NCI-H1417 (cell line): ENCODE data around the gene TF.
"Not testable (repeated sequence)": the region's sequence is repeated elsewhere in the genome, so short reads cannot be mapped to it uniquely, and the experiment has no call there.

Experiments
- DNase-seq, 3 experiments: peaks; one replicate each; lab custom pipeline; 2025; lab: John Stamatoyannopoulos, UW

Gene TF

DNA sequence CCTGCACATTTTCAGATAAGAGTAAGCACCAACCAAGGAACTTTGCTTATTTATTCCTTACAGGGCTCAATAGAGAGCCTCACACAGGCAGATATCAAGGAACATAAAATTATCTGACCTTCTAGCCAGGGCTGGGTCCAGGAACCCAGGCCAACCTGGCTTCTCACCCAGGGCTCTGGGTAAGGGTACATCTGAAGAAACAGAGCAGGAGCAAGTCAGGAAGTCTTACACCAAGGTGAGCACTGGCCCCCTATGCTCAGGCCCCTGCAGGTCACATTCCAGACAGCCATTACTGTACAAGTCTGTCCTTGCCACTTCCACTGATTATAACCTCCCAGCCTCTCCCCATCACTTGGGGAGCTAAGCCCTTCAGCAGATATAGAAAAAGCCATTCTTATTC, 19.1 kb downstream of the TF start:
- DNase-seq: no peak

DNA sequence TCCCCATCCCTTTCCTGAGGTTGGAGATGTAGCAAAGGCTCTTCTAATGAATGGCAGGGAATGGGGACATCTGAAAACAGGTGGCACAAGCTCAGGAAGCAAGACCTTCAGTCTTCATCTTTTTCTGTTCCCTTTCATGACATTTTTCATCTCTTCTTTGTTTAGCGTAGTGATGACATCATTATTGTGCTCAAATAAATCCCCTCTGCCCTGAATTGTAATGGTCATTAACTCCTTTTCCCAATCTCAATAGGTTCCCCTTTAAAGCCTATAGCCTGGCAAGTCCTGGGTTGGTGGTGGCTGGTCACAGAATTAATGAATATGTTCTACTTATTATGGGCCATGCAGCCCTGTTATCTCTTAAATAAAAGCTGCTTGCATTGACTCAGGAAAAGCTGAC, 21.4 kb downstream of the TF start:
- no peak for DNase-seq

DNA sequence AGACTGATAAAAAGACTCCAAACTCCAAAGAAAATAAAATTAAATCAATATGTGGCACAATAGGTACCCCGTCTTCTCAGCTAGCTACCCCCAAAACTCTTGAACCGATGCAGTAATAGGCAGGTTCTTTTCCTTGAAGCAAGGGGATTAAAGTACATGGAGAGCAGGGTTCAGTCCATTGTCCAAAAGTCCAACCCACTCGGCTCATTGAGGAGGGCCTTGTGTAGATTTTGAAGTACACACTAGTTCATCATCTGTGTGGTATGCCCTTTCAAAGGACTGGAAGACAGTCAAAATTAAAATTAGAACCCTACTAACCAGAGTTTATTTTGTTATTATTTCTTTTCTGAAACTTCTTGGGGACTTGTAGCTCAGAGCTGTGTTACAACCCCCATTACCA, 23.3 kb downstream of the TF start:
- no peak for DNase-seq

DNA sequence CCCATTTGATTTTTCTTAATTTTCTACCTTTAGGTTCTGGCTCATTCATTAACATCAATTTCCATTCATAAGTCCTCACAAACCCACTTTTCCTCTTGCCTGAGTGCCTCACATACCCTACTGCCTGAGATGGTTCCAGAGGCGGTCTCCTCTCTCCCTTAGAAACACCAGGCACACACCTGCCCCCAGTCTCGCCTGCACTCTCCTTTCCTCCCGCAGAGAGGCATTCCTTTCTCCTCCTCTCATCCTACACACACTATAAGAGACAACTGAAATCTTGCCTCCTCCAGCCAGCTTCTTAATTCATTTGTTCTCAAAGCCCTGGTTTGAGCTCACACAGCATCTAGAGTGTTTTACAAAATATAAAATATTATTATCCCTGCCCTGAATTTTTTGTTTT, 27.5 kb downstream of the TF start:
- DNase-seq: no peak

DNA sequence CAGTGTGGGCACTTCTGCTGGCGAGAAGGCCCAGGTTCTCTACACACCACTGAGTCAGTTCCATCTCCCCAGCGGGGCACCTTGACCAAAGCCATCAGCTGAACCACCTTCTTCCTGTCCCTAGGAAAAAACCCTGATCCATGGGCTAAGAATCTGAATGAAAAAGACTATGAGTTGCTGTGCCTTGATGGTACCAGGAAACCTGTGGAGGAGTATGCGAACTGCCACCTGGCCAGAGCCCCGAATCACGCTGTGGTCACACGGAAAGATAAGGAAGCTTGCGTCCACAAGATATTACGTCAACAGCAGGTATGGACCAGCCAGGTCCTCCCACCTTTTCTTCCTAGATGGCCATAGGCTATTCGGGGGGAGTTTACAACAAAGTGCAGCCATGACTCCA, 29.1 kb downstream of the TF start:
- DNase-seq: no peak

DNA sequence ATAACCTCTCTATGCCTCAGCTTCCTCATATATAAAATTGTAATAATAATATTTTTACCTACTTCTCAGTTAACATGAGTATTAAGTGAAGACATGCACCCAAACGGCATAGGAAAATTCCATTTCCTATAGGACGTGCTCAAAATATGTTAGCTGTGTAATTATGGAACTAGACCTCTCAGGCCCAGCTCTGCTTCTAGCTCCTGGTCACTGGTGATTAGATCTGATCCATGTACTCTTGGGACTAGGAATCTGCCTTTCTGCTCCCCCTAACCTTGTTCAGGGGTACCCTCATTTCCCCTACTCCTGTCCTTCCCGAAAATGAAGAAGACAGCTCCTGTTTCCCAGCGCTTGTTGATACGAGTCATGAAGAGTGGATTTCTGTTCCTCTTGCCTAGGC, 29.6 kb downstream of the TF start:
- no peak for DNase-seq

DNA sequence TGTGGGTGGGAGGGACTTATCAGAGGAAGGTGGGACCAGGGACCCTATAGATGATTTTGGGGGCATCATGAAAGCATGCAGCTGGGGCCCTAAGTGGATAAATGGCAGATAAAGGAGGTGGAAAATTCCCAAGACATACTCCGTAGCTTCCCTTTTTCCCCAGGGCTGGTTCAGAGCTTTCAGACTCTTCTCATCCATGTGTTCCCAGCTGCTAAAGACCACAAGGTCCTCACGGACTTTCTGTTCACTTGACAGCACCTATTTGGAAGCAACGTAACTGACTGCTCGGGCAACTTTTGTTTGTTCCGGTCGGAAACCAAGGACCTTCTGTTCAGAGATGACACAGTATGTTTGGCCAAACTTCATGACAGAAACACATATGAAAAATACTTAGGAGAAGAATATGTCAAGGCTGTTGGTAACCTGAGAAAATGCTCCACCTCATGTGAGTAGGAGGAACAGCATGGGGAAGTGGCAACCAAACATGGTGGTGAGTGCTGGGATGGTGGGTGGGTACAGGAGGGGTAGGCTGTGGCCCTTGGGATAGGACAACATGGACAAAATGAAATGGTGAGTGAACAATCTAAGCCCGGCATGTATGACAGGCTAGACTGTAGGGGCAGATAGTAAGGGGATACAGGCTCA, 30.7 kb downstream of the TF start:
- DNase-seq: no peak

DNA sequence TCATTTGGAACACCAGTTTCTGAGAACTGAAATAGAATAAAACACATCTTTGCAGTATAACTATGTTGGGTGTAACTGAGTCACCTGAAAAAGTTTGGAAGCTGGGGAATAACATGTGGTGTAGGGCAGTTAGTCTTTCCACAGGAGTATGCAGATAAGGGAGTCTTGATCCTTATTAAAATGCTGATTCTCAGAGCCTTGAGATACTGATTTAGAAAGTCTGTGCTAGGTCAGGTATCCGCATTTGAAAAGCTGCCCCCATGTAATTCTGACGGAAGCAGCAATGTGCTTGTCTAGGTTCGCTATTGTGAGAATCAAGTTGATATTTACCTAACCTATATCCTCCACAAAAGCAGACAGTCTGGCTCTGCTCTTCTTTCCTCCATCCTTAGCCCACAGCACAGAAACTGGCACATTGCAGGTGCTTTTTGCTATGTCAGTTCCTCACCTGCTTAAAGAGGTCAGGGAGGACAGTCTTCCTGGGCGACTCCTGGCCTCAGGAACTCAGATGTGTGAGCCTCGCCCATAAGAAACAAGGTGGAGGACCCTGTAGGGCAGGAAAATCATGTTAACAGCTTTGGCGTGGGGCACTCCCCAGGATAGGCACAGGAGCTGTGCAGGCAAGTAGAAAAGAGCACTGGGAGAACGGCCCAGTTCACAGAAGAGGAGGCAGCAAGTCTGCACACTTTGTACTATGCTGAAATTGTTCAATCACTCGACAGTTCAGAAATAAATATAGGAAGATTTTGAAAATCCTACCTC, 31.8 kb downstream of the TF start:
- DNase-seq: no peak

DNA sequence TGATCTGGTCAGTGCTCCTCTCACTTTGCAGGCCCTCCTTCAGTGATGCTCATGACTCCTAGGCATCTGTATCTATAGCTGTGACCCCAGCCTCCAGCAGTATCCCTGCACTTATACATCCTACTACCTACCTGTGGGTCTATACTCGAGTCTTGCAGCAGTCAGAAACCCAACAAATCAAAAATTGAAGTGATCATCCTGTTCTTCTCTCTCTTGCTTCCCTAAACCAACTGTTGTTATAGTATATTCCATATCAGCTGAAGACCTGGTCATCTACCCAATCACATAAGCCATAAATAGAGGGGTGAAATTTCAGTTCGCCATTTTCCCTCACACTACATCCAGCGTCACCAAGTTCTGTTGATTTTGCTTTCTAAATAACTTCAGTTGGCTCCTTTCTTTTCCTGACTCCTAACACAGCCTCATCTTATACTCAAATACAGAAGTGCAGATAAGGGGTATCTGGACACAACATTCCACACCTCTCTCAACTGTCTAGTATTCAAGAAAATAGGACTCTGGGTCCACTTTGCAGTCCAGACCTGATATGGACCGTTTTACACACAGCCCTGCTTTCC, 33.5 kb downstream of the TF start:
- DNase-seq: no peak

DNA sequence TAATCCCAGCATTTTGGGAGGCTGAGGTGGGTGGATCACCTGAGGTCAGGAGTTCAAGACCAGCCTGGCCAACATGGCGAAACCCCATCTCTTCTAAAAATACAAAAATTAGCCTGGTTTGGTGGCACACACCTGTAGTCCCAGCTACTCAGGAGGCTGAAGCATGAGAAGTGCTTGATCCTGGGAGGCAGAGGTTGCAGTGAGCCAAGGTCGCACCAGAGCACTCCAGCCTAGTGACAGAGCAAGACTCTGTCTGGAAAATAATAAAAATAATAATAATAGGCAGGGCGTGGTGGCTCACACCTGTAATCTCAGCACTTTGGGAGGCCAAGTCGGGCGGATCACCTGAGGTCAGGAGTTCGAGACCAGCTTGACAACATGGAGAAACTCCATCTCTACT, 34.6 kb downstream of the TF start:
- not testable (repeated sequence) for DNase-seq

DNA sequence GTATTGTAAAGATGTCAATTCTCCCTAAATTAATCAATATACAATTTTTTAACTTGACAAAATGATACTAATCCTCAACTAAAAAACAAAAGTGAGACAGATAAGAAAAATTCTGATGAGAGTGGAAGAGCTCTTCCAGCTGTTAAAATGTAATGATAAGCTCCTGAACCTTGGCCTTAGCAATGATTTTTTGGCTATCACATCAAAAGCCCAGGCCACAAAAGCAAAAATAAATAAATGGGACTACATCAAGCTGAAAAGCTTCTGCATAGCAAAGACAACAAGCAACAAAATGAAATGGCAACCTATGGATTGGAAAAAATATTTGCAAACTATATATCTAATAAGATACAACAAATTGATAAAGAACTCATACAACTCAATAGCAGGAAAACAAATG, 35.4 kb downstream of the TF start:
- no peak for DNase-seq

DNA sequence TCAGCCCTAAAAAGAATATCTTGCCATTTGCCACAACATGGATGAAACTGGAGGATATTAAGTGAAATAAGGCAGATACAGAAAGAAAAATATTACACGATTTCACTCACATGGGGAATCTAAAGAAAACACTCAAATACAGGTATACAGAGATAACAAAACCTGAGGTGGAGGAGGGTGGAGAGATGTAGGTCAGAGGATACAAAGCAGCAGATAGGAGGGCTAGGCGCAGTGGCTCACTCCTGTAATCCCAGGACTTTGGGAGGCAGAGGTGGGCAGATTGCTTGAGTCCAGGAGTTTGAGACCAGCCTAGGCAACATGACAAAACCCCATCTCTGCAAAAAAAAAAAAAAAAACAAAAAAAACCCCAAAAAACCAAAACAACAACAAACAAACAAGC, 36.3 kb downstream of the TF start:
- no peak for DNase-seq

DNA sequence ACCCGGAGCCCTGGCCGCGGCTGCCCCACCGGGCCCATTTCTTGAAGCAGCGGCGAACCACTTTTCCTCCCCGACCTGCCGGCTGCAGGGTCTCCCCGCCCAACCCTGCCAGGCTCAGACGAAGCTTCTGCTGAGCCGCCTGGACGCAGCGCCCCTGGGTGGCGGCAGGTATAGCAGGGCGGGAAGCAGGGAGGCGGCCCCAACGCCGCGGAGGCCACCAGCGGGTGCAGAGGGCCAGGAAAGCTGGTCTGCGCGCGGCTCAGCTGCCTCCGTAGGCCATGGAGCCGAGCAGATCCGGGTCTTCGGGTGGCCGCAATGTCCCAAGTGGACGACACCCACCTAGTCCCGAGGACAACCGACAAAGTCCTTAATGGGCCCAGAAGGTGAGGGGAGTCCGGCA, 37.6 kb downstream of the TF start:
- DNase-seq: no peak

DNA sequence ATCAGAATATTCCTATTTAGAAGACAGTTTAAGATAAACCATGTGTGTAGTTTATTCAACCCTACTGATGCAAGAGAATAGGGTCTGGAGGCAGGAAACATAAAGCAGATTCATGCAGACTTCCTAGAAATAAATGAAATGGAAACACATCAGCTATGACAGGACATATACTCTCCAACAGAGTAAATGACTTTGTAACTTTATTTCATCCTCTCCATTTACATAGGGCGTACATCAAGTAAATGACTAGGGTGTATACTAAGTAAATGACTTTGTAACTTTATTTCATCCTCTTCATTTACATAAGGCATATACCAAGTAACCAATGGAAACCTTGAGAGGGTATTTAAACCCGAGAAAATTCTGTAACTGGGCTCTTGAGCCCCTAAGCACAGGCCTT, 41.8 kb downstream of the TF start:
- DNase-seq: no peak

DNA sequence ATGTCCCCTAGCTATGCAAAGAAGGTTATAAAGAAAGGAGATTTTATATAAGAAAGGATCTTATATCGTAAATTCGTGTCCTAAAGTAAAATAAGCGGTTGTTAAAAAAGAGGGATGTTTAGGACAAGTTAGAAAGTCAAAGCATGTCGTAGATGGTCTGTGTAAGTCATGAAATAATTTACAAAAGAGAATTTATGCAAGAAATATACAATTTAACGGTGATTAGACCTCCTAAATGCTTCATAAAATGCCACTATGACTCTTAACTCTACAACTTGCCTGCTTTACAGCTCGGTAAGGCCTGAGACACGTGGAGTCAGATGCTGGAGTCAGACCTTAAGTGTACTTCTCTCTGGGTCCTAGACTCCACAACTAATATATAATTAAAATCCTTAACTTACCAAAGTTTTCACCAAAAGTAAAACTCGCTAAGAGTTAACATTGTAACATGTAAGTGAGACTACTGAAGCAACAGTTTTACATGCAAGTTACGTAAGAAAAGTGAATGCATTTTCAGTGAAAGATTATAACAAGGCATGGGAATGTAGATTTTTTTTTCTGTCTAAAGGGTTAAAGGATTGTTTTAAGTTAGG, 46.1 kb downstream of the TF start:
- DNase-seq: peak; percentile 1 to 38 (median 36)

DNA sequence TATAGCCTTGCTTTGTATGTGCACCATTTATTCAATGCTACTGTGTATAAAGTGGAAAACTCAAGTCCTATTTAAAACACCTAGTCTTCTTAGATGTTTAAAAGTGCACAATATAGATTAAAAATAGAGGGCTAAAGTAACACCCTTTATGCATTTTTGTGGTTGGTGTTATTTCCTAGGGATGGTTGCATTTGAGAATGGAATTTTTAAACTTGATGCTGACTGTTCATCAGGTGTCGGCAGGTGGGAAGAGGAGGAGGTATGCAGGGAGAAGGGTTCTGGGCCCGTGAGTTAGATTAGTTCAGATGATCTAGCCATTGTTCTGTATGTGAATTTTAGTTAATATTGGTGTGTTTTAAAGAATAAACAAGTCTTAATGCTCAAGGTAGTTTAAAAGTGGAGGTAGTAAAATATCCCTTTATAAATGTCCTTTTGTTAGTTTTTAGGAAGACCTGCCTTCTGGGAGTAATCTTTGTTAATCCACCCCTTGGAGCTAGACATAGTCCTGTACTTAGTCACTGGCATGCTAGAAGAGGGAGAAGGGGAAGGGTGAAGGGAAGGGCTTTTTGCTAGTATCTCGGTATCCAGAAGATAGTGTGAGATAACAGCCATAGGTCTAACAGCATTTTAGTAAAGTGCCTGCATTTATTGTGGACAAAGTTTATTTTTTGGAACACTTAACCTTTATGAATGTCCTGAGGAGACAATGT, 51.4 kb downstream of the TF start:
- DNase-seq: no peak

DNA sequence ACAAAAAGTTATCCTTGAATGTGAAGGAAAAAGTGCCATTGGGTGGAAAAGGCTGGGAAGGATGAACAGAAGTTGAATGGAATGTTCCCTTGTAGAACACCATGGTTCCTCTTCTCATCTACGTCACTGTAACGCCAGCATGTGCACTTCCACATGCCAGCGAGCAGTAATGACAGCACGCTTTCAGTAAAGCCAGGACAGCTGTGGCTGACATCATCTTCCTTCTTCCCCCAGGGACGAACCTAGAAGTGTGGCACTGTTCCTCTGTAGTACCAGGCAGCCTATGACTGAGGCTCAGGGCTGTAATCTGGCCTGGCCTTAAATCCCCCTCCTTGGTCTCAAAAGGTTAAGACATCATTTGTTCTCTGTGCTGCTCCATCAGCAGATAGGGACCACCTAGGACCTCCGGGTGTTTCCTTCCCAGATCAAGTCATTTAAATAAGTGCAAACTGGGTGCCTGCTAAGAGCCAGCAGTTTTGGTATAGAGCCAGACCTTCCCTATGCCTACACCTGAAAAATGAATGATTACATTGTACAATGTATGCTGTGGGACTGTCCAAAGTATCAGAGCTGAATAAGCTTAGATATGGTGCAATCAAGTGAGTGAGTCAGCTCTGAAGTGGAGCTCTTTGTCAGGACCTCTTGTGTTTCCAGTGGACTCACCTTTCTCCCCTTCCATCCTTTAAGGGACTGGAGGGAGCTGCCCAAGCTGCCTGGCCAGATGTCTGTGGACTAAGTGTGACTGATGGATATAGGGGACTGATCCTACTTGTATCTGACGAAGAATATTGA, 53.8 kb downstream of the TF start:
- no peak for DNase-seq

DNA sequence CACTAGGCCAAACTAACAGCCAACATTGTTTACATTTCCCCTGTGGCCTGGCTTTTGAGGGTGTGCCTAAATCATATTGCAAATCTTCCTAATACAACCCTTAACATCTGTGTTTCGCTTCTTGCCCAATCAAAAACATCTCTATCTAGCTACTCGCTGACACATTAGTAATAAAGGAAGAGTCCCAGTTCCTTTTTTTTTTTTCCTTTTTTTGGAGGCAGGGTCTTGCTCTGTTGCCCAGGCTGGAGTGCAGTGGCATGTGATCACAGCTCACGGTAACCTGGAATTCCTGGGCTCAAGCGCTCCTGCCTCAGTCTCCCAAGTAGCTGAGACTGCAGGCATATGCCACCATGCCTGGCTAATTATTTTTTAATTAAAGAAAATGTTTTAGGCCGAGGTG, 57.3 kb downstream of the TF start:
- no peak for DNase-seq

DNA sequence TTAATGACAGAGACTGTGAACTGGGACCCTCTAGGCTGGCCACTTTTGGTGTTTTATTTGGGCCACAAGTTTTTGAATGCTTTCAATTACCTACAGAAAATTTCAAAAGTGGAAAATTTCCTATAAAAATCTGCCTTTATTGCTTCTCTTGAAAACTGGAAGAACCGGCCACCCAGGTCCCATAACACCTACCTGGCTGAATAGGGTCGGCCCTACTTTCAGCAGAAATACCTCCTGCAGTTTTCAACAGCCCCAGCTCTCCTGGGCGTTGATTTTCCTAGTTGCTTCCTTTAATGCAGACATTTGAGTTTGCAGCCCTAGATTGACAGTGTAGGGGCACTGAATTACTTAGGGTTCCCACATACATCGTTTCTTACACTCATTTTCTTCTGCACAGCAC, 58.7 kb downstream of the TF start:
- DNase-seq: peak in 1 of 3 experiments; percentile 49

DNA sequence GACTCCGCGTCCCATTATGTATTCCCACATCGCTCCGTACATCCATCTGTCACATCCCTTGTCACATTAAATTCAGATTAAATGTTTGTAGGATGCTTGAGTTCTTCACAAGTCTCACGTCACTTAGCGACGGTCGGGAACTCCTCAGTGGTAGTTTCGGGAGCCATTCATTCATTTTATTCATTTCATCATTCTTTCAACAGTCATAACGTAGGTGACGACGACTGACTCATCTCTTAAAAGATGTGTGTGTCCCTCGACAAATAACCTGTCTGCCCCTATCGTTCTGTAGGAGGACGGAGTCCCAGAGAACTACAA, 59.1 kb downstream of the TF start:
- no peak for DNase-seq

DNA sequence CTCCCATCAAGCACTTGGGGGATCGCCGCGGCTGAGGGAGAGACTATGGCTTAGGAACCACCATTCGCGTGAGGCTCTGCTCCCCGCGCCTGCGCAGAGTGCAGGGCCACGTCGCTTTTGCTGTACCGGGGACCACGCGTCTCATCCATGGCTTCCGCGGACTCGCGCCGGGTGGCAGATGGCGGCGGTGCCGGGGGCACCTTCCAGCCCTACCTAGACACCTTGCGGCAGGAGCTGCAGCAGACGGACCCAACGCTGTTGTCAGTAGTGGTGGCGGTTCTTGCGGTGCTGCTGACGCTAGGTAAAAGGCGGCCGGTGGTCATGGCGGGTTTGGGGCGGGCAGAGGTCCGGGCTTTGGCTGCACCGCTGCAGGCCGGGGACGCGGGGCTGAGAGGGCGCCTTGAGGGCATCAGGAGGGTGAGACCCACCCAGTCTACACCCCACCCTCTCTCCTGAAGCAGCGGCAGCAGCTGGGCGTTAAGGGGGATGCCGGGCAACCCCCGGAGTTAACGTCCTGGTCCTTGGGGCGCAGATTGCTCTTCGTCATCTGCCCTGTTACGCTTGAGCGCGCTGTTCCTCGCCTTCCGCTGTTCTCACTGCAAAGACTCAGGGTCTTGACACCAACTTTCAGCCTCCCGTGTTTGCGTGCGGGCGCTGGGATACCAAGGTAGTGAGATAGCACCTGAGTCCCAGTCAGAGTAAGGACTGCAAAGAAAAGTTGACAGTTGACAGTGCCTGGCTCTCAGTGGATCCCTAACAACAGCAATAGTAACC, 59.7 kb downstream of the TF start, which contains the start of gene SRPRB:
SRPRB (plus strand) TSS at position 114 of the 774 bp plus-strand sequence; CDS start at position 148, 34 bp downstream.
- DNase-seq: peak; percentile 93 to 97 (median 95)
